H9 (cell line): Measurements from ENCODE around the gene CDCP2. TPM values are rescaled to one million over a fixed set of nuclear protein-coding genes. Genes with fewer than 3 reads are reported as not detected.

Experiments
- DNase-seq: peaks from one replicate; pipeline ENCODE4 v3.0.0-alpha.2; 2017
- H2AFZ ChIP-seq: one replicate; pipeline ENCODE4 v1.6.1; 2013; ENCODE audit warnings: mild to moderate bottlenecking, low read length, control low read depth, moderate library complexity
- H2AK5ac ChIP-seq: 2 replicates; pipeline ENCODE4 v1.6.1; 2013; ENCODE audit warnings: low read length, control low read depth, mixed read lengths; ENCODE audit not compliant: insufficient read length
- H2BK120ac ChIP-seq: one replicate; pipeline ENCODE4 v1.6.1; 2013; ENCODE audit warnings: low read depth, mild to moderate bottlenecking, low read length, control low read depth, inconsistent platforms; ENCODE audit not compliant: poor library complexity, severe bottlenecking
- H2BK12ac ChIP-seq: 2 replicates; pipeline ENCODE4 v1.6.1; 2013; ENCODE audit warnings: low read length, control low read depth, mixed read lengths, low read depth; ENCODE audit not compliant: insufficient read length
- H2BK15ac ChIP-seq: 2 replicates; pipeline ENCODE4 v1.6.1; 2013; ENCODE audit warnings: low read depth, low read length, control low read depth
- H2BK20ac ChIP-seq: one replicate; pipeline ENCODE4 v1.6.1; 2013; ENCODE audit warnings: low read depth, mild to moderate bottlenecking, low read length, control low read depth, inconsistent platforms; ENCODE audit not compliant: poor library complexity, severe bottlenecking
- H2BK5ac ChIP-seq: 2 replicates; pipeline ENCODE4 v1.6.1; 2013; ENCODE audit warnings: low read length, control low read depth, mixed read lengths; ENCODE audit not compliant: insufficient read length
- H3K14ac ChIP-seq: 2 replicates; pipeline ENCODE4 v1.6.1; 2013; ENCODE audit warnings: low read length, control low read depth; ENCODE audit not compliant: insufficient read depth
- H3K18ac ChIP-seq: 2 replicates; pipeline ENCODE4 v1.6.1; 2013; ENCODE audit warnings: low read depth, mild to moderate bottlenecking, mixed read lengths, low read length, control low read depth; ENCODE audit not compliant: insufficient read length
- H3K23ac ChIP-seq: 2 replicates; pipeline ENCODE4 v1.6.1; 2013; ENCODE audit warnings: low read length, control low read depth, mixed read lengths, low read depth; ENCODE audit not compliant: insufficient read length
- H3K23me2 ChIP-seq: 2 replicates; pipeline ENCODE4 v1.6.1; 2013; ENCODE audit warnings: low read depth, mild to moderate bottlenecking, mixed read lengths, low read length, control low read depth; ENCODE audit not compliant: insufficient read length, poor library complexity, severe bottlenecking
- H3K27ac ChIP-seq: 2 replicates; pipeline ENCODE4 v1.5.1; 2013; ENCODE audit warnings: low read length, control low read depth, mixed read lengths, low read depth; ENCODE audit not compliant: insufficient read length
- H3K27me3 ChIP-seq: 2 replicates; pipeline ENCODE4 v1.6.1; 2013; ENCODE audit warnings: low read length, control low read depth, inconsistent platforms; ENCODE audit not compliant: insufficient read depth
- H3K4ac ChIP-seq: 2 replicates; pipeline ENCODE4 v1.6.1; 2013; ENCODE audit warnings: low read depth, mild to moderate bottlenecking, control low read depth, inconsistent platforms, low read length, moderate library complexity
- H3K4me1 ChIP-seq: 2 replicates; pipeline ENCODE4 v1.6.1; 2013; ENCODE audit warnings: low read length, control low read depth, inconsistent platforms; ENCODE audit not compliant: insufficient read depth
- H3K4me2 ChIP-seq: 2 replicates; pipeline ENCODE4 v1.6.1; 2013; ENCODE audit warnings: low read length, control low read depth, mixed read lengths; ENCODE audit not compliant: insufficient read length, insufficient read depth
- H3K56ac ChIP-seq: 2 replicates; pipeline ENCODE4 v1.6.1; 2013; ENCODE audit warnings: low read depth, mild to moderate bottlenecking, mixed read lengths, low read length, control low read depth; ENCODE audit not compliant: insufficient read length
- H3K79me1 ChIP-seq: 2 replicates; pipeline ENCODE4 v1.6.1; 2013; ENCODE audit warnings: low read depth, mild to moderate bottlenecking, moderate library complexity, low read length, control low read depth, inconsistent platforms; ENCODE audit not compliant: insufficient read depth, poor library complexity, severe bottlenecking
- H3K79me2 ChIP-seq: 2 replicates; pipeline ENCODE4 v1.6.1; 2013; ENCODE audit warnings: low read length, control low read depth, inconsistent platforms; ENCODE audit not compliant: insufficient read depth
- H3K9ac ChIP-seq: 2 replicates; pipeline ENCODE4 v1.6.1; 2013; ENCODE audit warnings: low read length, control low read depth, mixed read lengths; ENCODE audit not compliant: insufficient read length; ENCODE audit errors: extremely low read depth
- H3K9me3 ChIP-seq: one replicate; pipeline ENCODE4 v1.6.1; 2013; ENCODE audit warnings: low read depth, low read length, inconsistent platforms; ENCODE audit not compliant: control insufficient read depth
- H3T11ph ChIP-seq: one replicate; pipeline ENCODE4 v1.6.1; 2013; ENCODE audit warnings: mild to moderate bottlenecking, low read length, control low read depth, inconsistent platforms
- H4K20me1 ChIP-seq: one replicate; pipeline ENCODE4 v1.6.1; 2013; ENCODE audit not compliant: control insufficient read depth, insufficient read length, insufficient read depth
- H4K5ac ChIP-seq: 2 replicates; pipeline ENCODE4 v1.6.1; 2013; ENCODE audit warnings: low read depth, mild to moderate bottlenecking, mixed read lengths, low read length, control low read depth; ENCODE audit not compliant: insufficient read length
- H4K8ac ChIP-seq: replicated peaks from 2 replicates; pipeline ENCODE4 v1.6.1; 2013; ENCODE audit warnings: low read length, control low read depth, mixed read lengths, low read depth; ENCODE audit not compliant: insufficient read length
- H4K91ac ChIP-seq: 2 replicates; pipeline ENCODE4 v1.6.1; 2013; ENCODE audit warnings: low read depth, mild to moderate bottlenecking, moderate library complexity, mixed read lengths, low read length, control low read depth; ENCODE audit not compliant: insufficient read length
- H3K27ac Mint-ChIP-seq, 3 experiments: 2 replicates in 2 of 3; 3 replicates in 1 of 3; pipeline ENCODE4 v1.8.0; 2020 to 2021; ENCODE audit warnings: mixed read lengths in 3 of 3, mild to moderate bottlenecking in 1 of 3, moderate library complexity in 1 of 3
- H3K27me3 Mint-ChIP-seq: 2 replicates; pipeline ENCODE4 v1.8.0; 2021; ENCODE audit warnings: low read depth, mild to moderate bottlenecking, moderate library complexity, mixed read lengths
- H3K36me3 Mint-ChIP-seq, 3 experiments: 2 replicates in 2 of 3; 3 replicates in 1 of 3; pipeline ENCODE4 v1.8.0; 2020 to 2021; ENCODE audit warnings: low read depth in 3 of 3, mixed read lengths in 3 of 3; ENCODE audit not compliant: insufficient read depth in 1 of 3
- H3K4me1 Mint-ChIP-seq, 2 experiments: 2 replicates each; pipeline ENCODE4 v1.8.0; 2020; ENCODE audit warnings: mixed read lengths in 2 of 2
- H3K4me3 Mint-ChIP-seq, 2 experiments: 2 replicates in 1 of 2; 3 replicates in 1 of 2; pipeline ENCODE4 v1.8.0; 2020 to 2021; ENCODE audit warnings: mild to moderate bottlenecking in 2 of 2, mixed read lengths in 2 of 2, moderate library complexity in 1 of 2
- H3K9me3 Mint-ChIP-seq, 2 experiments: 2 replicates in 1 of 2; 3 replicates in 1 of 2; pipeline ENCODE4 v1.8.0; 2020; ENCODE audit warnings: mild to moderate bottlenecking in 2 of 2, mixed read lengths in 2 of 2, moderate library complexity in 1 of 2
- WGBS: extraction: QIAGEN DNeasy Blood & Tissue Kit; methylation state at CpG from one replicate; pipeline ENCODE4 v1.1.7; 2013; ENCODE audit warnings: missing lambda C conversion rate, low lambda C conversion rate, mixed read lengths; ENCODE audit not compliant: insufficient read length; ENCODE audit errors: extremely low coverage; 5-methylcytosine and 5-hydroxymethylcytosine counted together
- total RNA-seq: library from RNA; stranded (reverse); gene quantifications from 2 replicates; pipeline ENCODE4 v1.2.1, GENCODE V29; 2021
- TF ChIP-seq, protein P1 (sequence below): fragments of 200-600 bp; sonication (generic); conservative IDR thresholded peaks from 3 replicates; pipeline ENCODE4 v1.8.0; 2021; ENCODE audit warnings: antibody characterized with exemption, mild to moderate bottlenecking

The CDCP2 gene
- total RNA-seq, 1 experiment from 2014 or later, result not detected

DNA sequence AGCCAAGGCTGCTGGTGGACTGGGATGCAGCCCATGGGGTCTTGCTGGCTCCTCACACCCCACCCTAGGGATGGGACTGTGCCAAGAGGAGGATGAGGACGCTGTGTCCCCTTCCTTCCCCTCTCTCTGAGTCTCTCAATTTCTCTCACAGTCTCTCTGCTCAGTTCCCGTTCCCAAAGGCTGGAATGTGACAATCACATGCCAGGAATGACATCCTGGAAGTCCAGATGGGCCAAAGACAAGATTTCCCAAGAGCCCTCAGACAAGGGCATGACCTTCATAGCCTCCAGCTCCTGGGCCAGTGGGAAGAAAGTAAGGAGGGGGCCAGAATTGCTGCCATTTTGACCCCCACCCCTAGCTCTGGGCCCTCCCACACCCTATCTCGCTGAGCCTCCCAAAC is 7.6 kb upstream of the CDCP2 start:
- Histone ChIP-seq H3K23me2 (no peaks in the 10 kb centered on the region), H2BK20ac (no peak overlapping the region), H3K9me3 (no peaks in the 10 kb centered on the region), H4K20me1 (no peaks in the 10 kb centered on the region), H3T11ph (no peak overlapping the region), H4K91ac (no peak overlapping the region), H3K56ac (no peak overlapping the region), H3K4ac (no peak overlapping the region), H2BK12ac (no peak overlapping the region), H3K4me2 (no peak overlapping the region), H2BK15ac (no peak overlapping the region), H2AK5ac (no peak overlapping the region), H3K27me3 (no peaks in the 10 kb centered on the region), H2BK120ac (no peak overlapping the region), H3K79me1 (no peaks in the 10 kb centered on the region), H2AFZ (no peak overlapping the region), H3K9ac (no peak overlapping the region), H3K23ac (no peak overlapping the region), H3K18ac (no peak overlapping the region), H3K27ac (no peak overlapping the region), H4K5ac (no peak overlapping the region), H3K14ac (no peak overlapping the region), H3K79me2 (no peaks in the 10 kb centered on the region), H4K8ac (no peak overlapping the region), H3K4me1 (no peaks in the 10 kb centered on the region), H2BK5ac (no peak overlapping the region)
- H3K36me3 Mint-ChIP-seq, result no peaks in the 10 kb centered on the region
- WGBS, result no CpG with 5 or more reads among the region's 3 CpGs
- H3K4me1 Mint-ChIP-seq, result peaks cover 0 to 8% of the 10 kb centered on the region in 2 experiments; a peak in 2 of 4 replicates
- H3K27me3 Mint-ChIP-seq, result peaks cover 15% of the 10 kb centered on the region
- H3K27ac Mint-ChIP-seq, result peak overlapping the region in 1 of 3 experiments; percentile 46; a peak in 1 of 7 replicates
- peak; percentile 17 for DNase-seq
- TF ChIP-seq, protein P1, sequence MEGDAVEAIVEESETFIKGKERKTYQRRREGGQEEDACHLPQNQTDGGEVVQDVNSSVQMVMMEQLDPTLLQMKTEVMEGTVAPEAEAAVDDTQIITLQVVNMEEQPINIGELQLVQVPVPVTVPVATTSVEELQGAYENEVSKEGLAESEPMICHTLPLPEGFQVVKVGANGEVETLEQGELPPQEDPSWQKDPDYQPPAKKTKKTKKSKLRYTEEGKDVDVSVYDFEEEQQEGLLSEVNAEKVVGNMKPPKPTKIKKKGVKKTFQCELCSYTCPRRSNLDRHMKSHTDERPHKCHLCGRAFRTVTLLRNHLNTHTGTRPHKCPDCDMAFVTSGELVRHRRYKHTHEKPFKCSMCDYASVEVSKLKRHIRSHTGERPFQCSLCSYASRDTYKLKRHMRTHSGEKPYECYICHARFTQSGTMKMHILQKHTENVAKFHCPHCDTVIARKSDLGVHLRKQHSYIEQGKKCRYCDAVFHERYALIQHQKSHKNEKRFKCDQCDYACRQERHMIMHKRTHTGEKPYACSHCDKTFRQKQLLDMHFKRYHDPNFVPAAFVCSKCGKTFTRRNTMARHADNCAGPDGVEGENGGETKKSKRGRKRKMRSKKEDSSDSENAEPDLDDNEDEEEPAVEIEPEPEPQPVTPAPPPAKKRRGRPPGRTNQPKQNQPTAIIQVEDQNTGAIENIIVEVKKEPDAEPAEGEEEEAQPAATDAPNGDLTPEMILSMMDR, result no peak
- no peaks in the 10 kb centered on the region for H3K9me3 Mint-ChIP-seq
- H3K4me3 Mint-ChIP-seq, result no peak overlapping the region; a peak in 1 of 5 replicates
